ENCODE measurements around the gene FAM151A. TPM values are rescaled to one million over a fixed set of nuclear protein-coding genes. Genes with fewer than 3 reads are reported as not detected.

The FAM151A gene
- total RNA-seq, 1 donor from 2014 or later: not detected

DNA sequence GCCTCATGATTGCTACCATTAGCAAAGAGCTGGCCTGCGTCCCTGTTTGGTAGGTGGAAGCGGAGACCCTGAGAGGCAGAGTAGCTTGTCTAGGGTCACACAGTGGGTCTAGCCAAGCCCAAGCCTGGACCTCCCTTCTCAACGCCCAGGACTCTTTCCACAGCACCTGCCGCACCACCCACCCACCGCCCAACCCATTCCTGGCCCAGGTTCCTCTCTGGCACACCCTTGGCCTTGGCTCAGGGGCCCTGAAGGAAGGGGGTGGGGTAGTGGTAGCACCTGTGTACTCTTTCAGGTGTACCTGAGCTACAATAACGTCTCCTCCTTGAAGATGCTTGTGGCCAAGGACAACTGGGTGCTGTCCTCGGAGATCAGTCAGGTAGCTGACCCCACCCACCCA is 19.3 kb downstream of the FAM151A start:
- no peak for DNase-seq (ENCODE audit: low read depth)

DNA sequence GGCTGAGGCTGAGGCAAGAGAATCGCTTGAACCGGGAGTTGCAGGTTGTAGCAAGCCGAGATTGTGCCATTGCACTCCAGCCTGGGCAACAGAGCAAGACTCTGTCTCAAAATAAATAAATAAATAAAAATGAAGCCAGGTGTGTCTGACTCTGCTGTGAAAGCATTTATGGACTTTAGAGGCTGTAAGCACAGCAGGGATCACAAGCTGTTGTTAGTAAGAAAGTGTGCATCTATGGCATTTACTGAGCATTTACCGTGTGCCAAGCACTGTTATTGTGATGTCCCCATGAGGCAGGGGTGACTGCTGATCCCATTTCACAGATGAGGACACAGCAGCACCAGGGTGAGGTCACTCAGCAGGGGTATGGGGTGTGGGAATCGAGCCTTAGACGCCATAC is 20.1 kb downstream of the FAM151A start:
- DNase-seq (ENCODE audit: low read depth): no peak

GRCh38 chr1:54602554-54602953 is 20.8 kb downstream of the FAM151A start:
- no peak for DNase-seq (ENCODE audit: low read depth)

- DNase-seq (ENCODE audit: low read depth): peak; percentile 56
These were observed 21.6 kb downstream of the FAM151A start for GRCh38 chr1:54601730-54602129.

GRCh38 chr1:54600947-54601721 is 22.2 kb downstream of the FAM151A start:
- DNase-seq (ENCODE audit: low read depth): peak; percentile 64

DNA sequence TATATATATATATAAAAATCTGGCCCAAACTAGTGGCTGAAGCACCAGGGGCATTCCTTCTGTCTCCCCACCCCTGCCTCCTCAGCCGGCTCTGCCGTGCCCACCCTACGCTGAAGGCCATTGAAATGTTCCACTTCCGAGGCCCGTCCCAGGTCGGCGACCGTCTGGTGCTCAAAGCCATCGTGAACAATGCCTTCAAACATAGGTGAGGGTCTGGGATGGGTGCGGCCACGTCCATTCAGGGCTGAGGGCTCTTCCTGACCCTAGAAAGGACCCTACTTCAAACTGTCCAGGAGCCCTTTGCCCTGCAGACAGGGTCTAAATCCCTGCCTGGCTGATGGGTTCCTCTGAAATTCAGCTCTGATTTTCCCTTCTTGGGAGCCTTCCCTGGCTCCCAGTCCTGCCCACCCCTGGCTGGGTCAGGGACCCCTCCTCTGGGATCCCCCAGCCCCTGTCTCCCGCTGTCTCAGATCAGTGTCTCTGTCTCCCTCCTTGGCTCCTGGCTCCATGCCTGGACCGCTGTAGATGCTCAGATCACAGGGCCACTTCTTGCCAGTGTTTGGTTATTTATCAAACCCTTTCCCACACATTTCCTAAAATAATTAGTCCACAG is 24.0 kb downstream of the FAM151A start:
- no peak for DNase-seq (ENCODE audit: low read depth)

DNA sequence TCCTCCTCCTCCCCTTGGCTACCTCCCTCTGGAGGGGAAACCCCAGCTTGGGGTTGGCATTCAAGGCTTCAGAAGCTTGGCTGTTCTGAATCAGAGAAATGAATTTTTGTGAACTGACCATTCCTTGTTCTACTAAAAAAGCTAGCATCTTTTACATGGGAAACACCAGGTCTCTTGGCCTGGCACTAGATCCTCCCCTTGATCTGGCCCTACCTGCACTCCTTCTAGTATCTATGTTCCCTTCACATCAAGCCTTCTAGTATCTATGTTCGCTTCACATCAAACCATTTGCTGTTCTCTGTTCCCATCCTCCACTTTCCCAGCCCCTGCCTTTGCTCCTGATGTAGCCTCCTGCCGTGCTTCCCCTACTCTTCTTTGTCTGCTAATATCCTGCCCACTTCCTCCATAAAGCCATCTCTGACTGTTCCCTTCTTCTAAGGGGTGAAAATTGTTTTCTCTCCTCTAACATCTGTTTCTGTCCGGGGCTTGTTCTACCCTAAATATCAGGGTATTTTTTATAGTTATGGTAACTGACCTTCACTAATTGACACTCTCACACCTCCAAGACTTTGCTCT is 25.8 kb downstream of the FAM151A start:
- DNase-seq (ENCODE audit: low read depth): no peak

DNA sequence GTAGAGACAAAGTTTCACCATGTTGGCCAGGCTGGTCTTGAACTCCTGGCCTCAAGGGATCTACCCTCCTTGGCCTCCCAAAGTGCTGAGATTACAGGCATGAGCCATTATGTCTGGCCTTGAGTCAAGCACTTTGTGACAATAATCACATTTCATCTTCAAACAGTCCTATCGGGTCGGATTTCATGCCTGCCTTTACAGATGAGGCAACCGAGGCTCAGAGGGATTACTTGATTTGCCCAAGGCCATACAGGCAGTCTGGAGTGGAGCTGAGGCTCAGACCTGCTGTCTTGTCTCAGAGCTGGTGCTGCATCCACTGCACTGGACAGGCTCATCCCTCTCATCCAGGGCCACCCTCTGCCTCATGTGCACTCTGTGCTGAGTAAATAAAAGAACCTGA is 26.6 kb downstream of the FAM151A start:
- DNase-seq (ENCODE audit: low read depth): no peak

- no peak for DNase-seq (ENCODE audit: low read depth)
These were observed 27.3 kb downstream of the FAM151A start for GRCh38 chr1:54595956-54596498.

DNA sequence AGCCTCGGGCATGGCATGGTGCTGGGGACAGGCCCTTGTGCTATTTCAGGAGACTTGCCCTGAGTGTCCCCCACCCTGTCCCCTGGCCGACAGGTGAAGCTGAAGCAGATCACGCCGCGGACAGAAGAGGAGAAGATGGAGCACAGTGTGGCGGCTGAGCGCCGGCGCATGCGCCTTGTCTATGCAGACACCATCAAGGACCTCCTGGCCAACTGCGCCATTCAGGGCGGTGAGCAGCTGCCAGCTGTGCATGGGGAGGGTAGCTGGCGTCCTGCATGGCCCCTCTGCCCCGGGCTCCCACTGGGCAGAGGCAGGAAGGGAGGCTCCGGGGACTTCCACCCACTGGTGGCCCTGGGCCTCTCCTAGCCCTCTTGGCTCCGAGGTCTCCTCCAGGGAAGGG is 28.9 kb downstream of the FAM151A start:
- no peak for DNase-seq (ENCODE audit: low read depth)

DNA sequence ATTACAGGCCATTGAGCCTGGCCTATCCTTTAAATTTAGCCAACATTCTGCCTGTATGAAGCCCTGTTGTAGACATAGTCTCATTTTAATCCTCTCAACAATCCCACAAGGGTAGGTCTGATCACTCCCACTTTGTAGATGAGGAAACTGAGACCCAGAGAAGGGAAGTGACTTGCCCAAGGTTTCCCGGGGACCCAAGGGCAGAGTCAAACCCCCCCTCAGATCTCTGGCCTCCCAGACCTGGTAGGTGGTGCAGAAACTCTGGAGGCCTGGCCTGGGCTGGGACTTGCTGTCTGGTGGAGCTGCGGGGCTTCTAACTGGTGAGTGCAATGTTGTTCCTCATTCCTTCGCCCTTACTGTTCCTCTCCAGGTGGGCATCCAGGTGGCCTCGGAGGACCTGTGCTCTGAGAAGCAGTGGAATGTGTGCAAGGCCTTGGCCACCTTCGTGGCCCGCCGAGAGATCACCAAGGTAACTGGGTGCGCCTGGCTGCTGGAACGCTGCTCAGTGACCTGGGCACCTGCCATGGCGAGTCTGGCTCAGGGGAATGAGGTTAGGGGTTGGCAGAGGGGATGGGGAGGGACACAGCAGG is 29.7 kb downstream of the FAM151A start:
- no peak for DNase-seq (ENCODE audit: low read depth)

GRCh38 chr1:54591127-54591756 is 32.1 kb downstream of the FAM151A start:
- DNase-seq (ENCODE audit: low read depth): no peak

- no peak for DNase-seq (ENCODE audit: low read depth)
These were observed 34.9 kb downstream of the FAM151A start for GRCh38 chr1:54588377-54588776.

DNA sequence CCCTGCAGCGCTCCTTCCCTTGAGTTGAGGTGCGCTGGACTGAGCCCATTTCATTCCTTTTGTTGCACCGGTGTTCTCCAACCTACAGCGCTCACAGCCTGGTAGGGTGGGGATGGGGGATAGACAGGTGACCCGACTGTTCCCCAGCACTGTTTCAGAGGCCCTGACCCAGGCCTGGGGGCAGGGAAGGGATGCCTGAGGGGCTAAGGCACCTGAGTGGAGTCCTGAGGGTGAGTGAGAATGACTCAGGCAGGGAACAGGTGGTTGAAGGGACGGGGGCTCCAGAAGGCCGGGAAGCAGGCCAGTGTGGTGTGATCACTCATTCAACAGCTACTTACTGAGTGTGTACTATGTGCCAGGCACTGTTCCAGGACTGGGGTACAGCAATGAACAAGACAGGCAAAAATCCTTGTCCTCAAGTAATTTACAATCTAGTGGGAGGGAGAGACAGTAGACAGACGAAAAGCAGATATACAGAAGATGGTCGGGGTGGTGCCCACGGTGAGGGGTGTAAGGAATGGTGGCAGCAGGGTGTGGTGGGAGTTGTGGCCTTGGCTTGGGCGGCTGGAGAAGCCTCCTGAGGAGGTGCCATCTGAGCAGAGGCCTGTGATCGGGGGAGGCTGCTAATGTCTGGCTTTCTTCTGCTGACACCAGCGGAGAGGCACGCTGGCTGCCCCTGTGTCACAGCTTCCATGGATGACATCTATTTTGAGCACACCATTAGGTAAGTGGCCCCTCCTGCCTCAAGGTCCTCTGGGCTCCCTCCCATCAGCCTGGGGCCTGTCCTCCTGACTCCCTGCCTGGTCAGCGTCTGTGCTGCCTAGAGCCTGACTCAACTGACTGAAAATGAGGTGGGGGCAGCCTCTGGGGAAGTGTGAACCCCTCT is 37.9 kb downstream of the FAM151A start:
- DNase-seq (ENCODE audit: low read depth): no peak

- no peak for DNase-seq (ENCODE audit: low read depth)
These were observed 38.8 kb downstream of the FAM151A start for GRCh38 chr1:54584575-54584974.

DNA sequence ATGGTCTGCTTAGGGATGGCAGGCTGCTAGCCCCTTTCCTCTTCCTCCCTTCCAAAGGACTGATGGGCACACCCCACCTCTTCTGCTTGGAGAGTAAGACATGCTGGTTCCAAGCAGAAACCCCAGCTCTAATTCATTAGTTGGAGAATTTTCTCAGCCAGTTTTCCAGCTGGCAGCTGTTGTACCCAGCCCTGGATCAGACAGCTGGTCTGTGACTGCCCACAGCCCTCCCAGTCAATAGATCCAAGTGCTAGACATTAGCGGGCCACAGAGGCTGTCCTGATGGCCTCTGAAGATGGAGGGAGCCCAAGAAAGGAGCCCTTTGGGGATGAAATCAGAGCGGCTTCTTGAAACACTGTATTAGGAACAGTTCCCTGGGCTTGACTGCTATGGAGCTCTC is 39.5 kb downstream of the FAM151A start:
- DNase-seq (ENCODE audit: low read depth): no peak

GRCh38 chr1:54583307-54583686 is 40.0 kb downstream of the FAM151A start:
- DNase-seq (ENCODE audit: low read depth): no peak

DNA sequence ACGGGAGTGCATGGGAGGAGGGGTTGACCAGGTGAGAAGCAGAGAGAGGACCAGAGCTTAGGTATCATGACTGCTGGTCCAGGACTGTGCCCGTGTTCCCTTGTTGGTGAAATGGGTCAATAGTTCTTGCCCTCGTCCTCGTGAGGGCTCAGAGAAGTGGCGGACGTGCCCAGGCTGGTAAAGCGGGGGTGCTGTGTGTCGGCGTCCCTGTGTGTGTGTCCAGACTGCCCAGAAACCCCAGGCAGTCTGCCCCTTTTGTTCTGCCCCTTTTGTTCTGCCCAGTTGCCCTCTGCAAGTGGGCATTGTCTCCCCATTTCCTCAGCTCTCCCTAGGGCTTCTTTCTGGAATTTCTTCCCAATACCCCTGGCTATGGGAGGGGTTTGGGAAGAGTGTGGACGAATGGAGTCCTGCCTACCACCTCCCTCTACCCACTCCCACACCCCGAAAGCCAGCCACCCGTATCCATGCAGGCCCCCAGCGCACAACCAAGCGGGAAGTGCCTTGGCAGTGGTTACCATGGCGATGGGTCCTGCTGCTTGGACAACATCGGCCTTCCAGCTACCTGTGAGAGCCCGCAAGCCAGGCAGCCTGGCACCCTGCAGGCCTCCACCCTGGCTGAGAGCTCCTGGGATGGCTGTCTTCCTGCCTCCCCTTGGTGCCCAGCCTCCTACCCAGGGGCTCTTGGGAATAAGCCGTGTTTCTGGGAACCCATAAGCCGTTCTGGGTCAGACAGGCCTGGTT is 40.6 kb downstream of the FAM151A start:
- DNase-seq (ENCODE audit: low read depth): peak; percentile 77

DNA sequence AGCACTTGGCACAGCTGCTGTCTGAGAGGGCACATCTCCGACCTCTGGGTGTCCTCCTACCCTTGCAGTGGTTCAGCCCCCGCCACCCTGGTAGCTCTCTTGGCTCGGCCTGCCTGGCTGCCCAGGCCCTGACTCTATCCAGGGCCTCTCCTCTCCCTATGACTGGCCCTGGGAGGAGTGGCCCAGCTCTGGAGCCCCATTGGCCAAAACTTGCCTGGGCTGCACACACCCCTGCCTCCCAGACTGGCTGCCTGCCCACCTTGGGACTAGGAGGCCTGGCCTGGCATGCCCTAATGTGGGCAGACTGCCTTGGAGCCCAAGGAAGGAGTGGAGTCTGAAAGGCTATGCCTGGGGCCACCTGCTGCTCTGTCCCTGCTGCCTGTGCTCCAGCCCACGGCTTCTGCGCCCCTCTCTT is 41.7 kb downstream of the FAM151A start:
- DNase-seq (ENCODE audit: low read depth): peak; percentile 87

- DNase-seq (ENCODE audit: low read depth): no peak
These were observed 42.3 kb downstream of the FAM151A start for GRCh38 chr1:54580856-54581550.
